ENCODE measurements around the gene SDK1.
A peak's percentile ranks its signal among the peaks of the same experiment; 100 is the strongest.

SDK1 gene

GRCh38 chr7:4288791-4289394 is 987.8 kb downstream of the SDK1 start:
- no peaks in the 10 kb centered on the region for H3K79me1 ChIP-seq (ENCODE audit: low read length)
- H2BK5ac ChIP-seq (ENCODE audit: low read depth, low read length, poor library complexity): no peak overlapping the region
- H3K36me3 ChIP-seq (ENCODE audit: control insufficient read depth in 1 of 2, insufficient read depth in 2 of 2, low read length in 2 of 2): no peaks in the 10 kb centered on the region
- H3K79me2 ChIP-seq (ENCODE audit: control insufficient read depth, insufficient read depth, low read length, poor library complexity): no peaks in the 10 kb centered on the region
- peaks cover 0 to 4% of the 10 kb centered on the region in 2 experiments for H3K4me1 ChIP-seq (ENCODE audit: control insufficient read depth in 1 of 2, insufficient read depth in 2 of 2, low read length in 2 of 2)
- H2AK5ac ChIP-seq (ENCODE audit: low read length): no peak overlapping the region
- no peaks in the 10 kb centered on the region for H3K27me3 ChIP-seq (ENCODE audit: insufficient read depth, low read length)
- H3K4me2 ChIP-seq (ENCODE audit: low read length): no peak overlapping the region
- H4K8ac ChIP-seq (ENCODE audit: low read depth, low read length): no peak overlapping the region
- no peak overlapping the region for H3K4ac ChIP-seq (ENCODE audit: low read depth, low read length)
- no peak overlapping the region for H3K14ac ChIP-seq (ENCODE audit: low read length)
- H2BK120ac ChIP-seq (ENCODE audit: insufficient read depth, low read length, poor library complexity): no peak overlapping the region
- no peak overlapping the region for H3K18ac ChIP-seq (ENCODE audit: low read length)
- H3K9me3 ChIP-seq (ENCODE audit: insufficient read depth, low read depth, low read length): peaks cover 6% of the 10 kb centered on the region
- no peak overlapping the region for H3K27ac ChIP-seq (ENCODE audit: low read depth, low read length)
- no peak overlapping the region for H3K4me3 ChIP-seq (ENCODE audit: low read depth, low read length)
- no peak overlapping the region for H3K9ac ChIP-seq (ENCODE audit: low read length)
- no peak overlapping the region for H4K91ac ChIP-seq (ENCODE audit: low read depth, low read length)
- peak; percentile 8 to 88 for DNase-seq
- H2AFZ ChIP-seq (ENCODE audit: insufficient read depth, low read length, poor library complexity): no peak overlapping the region
- no peak overlapping the region for H3K23ac ChIP-seq (ENCODE audit: low read length)
- WGBS (ENCODE audit: extremely low coverage, insufficient coverage, insufficient read length): no CpG with 5 or more reads among the region's 1 CpG
- H2BK12ac ChIP-seq (ENCODE audit: low read length): no peak overlapping the region
- no peak overlapping the region for H4K12ac ChIP-seq (ENCODE audit: low read depth, low read length)

DNA sequence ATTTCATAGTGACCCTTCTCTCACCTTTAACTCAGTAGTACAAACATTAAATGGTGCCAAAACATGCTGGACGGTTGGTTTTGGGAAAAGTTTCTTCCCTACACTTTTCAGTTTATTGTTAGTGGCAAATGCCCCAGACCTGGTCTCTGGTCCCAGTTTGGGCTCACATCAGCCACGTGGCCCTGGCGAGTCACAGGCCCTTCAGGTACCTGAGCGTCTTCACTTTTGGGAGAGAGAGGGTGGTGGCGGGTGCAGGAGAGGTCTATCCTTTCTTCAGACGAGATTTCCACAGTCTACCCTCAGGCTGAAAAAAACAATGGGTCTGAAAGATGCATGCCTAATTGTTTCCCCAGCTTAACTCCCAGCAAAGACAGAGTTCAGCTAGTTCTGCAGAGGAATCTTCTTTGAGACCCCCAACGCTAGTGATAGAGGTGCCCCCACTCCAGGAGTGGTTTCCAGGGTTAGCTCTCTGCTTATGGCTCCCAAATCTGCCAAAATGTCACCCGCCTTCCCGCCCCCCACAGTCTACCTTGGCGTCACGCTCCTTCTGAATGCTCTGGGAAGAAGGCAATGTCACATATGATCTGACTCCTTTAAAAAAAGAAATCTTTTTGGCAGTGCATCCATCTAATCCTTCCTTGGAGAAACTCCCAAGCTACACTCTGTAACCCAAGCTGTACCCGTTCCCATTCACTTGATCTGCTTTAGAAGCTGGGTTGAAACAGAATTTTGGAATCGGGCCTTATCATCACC is 996.3 kb downstream of the SDK1 start:
- no CpG with 5 or more reads among the region's 13 CpGs for WGBS (ENCODE audit: extremely low coverage, insufficient coverage, insufficient read length)
- H3K23ac ChIP-seq (ENCODE audit: low read length): no peak overlapping the region
- H3K9me3 ChIP-seq (ENCODE audit: insufficient read depth, low read depth, low read length): peaks cover 7% of the 10 kb centered on the region

DNA sequence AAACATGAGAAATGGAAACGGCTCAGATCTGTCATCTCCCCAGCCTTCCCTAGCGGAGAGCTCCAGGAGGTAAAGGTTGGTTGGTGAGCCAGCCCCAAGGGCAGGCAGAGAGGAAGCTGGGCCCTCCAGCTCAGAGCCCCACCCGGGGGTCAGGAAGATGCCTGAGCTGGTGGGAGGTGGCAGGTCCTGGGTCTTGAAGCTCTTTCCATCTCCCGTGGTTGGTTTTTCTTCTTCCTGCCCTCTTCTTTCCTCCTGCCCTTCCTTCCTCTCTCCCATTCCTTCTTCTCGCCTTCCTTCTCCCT is 996.8 kb downstream of the SDK1 start:
- Histone ChIP-seq H2AK5ac (ENCODE audit: low read length) (no peak overlapping the region), H4K91ac (ENCODE audit: low read depth, low read length) (no peak overlapping the region), H3K4me1 (ENCODE audit: control insufficient read depth in 1 of 2, insufficient read depth in 2 of 2, low read length in 2 of 2) (no peaks in the 10 kb centered on the region), H4K8ac (ENCODE audit: low read depth, low read length) (no peak overlapping the region), H2BK12ac (ENCODE audit: low read length) (no peak overlapping the region), H3K79me1 (ENCODE audit: low read length) (no peaks in the 10 kb centered on the region), H3K36me3 (ENCODE audit: control insufficient read depth in 1 of 2, insufficient read depth in 2 of 2, low read length in 2 of 2) (no peaks in the 10 kb centered on the region), H3K4me2 (ENCODE audit: low read length) (no peak overlapping the region), H3K14ac (ENCODE audit: low read length) (no peak overlapping the region), H2AFZ (ENCODE audit: insufficient read depth, low read length, poor library complexity) (no peak overlapping the region), H3K23ac (ENCODE audit: low read length) (no peak overlapping the region), H3K9me3 (ENCODE audit: insufficient read depth, low read depth, low read length) (peaks cover 6% of the 10 kb centered on the region), H4K12ac (ENCODE audit: low read depth, low read length) (no peak overlapping the region), H3K27ac (ENCODE audit: low read depth, low read length) (no peak overlapping the region), H2BK5ac (ENCODE audit: low read depth, low read length, poor library complexity) (no peak overlapping the region), H3K79me2 (ENCODE audit: control insufficient read depth, insufficient read depth, low read length, poor library complexity) (no peaks in the 10 kb centered on the region), H2BK120ac (ENCODE audit: insufficient read depth, low read length, poor library complexity) (no peak overlapping the region), H3K27me3 (ENCODE audit: insufficient read depth, low read length) (no peaks in the 10 kb centered on the region), H3K9ac (ENCODE audit: low read length) (no peak overlapping the region), H3K18ac (ENCODE audit: low read length) (no peak overlapping the region), H3K4me3 (ENCODE audit: low read depth, low read length) (no peak overlapping the region), H3K4ac (ENCODE audit: low read depth, low read length) (no peak overlapping the region)
- WGBS (ENCODE audit: extremely low coverage, insufficient coverage, insufficient read length): 91% methylated on average over 1 of the region's 5 CpGs
- DNase-seq: no peak

More for the DNA sequence above, 996.3 kb downstream of the SDK1 start:
- Histone ChIP-seq H3K4me1 (ENCODE audit: control insufficient read depth in 1 of 2, insufficient read depth in 2 of 2, low read length in 2 of 2) (no peaks in the 10 kb centered on the region), H2AK5ac (ENCODE audit: low read length) (no peak overlapping the region), H3K4me3 (ENCODE audit: low read depth, low read length) (no peak overlapping the region), H2BK120ac (ENCODE audit: insufficient read depth, low read length, poor library complexity) (no peak overlapping the region), H4K8ac (ENCODE audit: low read depth, low read length) (no peak overlapping the region), H3K14ac (ENCODE audit: low read length) (no peak overlapping the region), H3K27me3 (ENCODE audit: insufficient read depth, low read length) (no peaks in the 10 kb centered on the region), H3K4ac (ENCODE audit: low read depth, low read length) (no peak overlapping the region), H2AFZ (ENCODE audit: insufficient read depth, low read length, poor library complexity) (no peak overlapping the region), H3K9ac (ENCODE audit: low read length) (no peak overlapping the region), H3K27ac (ENCODE audit: low read depth, low read length) (no peak overlapping the region), H3K18ac (ENCODE audit: low read length) (no peak overlapping the region), H2BK12ac (ENCODE audit: low read length) (no peak overlapping the region), H3K79me2 (ENCODE audit: control insufficient read depth, insufficient read depth, low read length, poor library complexity) (no peaks in the 10 kb centered on the region), H3K79me1 (ENCODE audit: low read length) (no peaks in the 10 kb centered on the region), H4K12ac (ENCODE audit: low read depth, low read length) (no peak overlapping the region), H3K4me2 (ENCODE audit: low read length) (no peak overlapping the region), H2BK5ac (ENCODE audit: low read depth, low read length, poor library complexity) (no peak overlapping the region), H3K36me3 (ENCODE audit: control insufficient read depth in 1 of 2, insufficient read depth in 2 of 2, low read length in 2 of 2) (no peaks in the 10 kb centered on the region), H4K91ac (ENCODE audit: low read depth, low read length) (no peak overlapping the region)
- no peak for DNase-seq

DNA sequence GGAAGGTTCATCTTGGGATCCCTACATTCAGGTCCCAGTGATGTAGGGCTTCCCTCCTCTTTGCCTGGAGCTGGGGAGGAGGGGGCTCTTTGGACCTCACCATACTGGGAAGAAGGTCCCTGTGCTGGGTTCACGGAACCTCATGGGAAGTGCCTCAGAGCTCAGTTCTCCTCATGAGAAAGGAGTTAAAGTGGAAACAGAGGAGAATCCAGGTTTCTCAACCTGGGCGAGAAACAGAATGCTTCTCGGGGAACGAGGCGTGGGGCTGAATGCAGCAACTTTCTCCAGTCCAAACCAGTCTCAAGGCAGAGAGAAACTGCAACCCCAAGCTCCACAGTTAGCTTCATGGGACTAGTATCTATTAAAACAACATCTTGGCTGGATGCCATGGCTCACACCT is 998.4 kb downstream of the SDK1 start:
- Histone ChIP-seq H3K4me3 (ENCODE audit: low read depth, low read length) (no peak overlapping the region), H3K4ac (ENCODE audit: low read depth, low read length) (no peak overlapping the region), H3K79me1 (ENCODE audit: low read length) (no peaks in the 10 kb centered on the region), H3K23ac (ENCODE audit: low read length) (no peak overlapping the region), H4K12ac (ENCODE audit: low read depth, low read length) (no peak overlapping the region), H3K9me3 (ENCODE audit: insufficient read depth, low read depth, low read length) (peaks cover 4% of the 10 kb centered on the region), H4K8ac (ENCODE audit: low read depth, low read length) (no peak overlapping the region), H3K4me2 (ENCODE audit: low read length) (no peak overlapping the region), H3K18ac (ENCODE audit: low read length) (no peak overlapping the region), H3K79me2 (ENCODE audit: control insufficient read depth, insufficient read depth, low read length, poor library complexity) (no peaks in the 10 kb centered on the region), H2BK12ac (ENCODE audit: low read length) (no peak overlapping the region), H2AFZ (ENCODE audit: insufficient read depth, low read length, poor library complexity) (no peak overlapping the region), H2BK120ac (ENCODE audit: insufficient read depth, low read length, poor library complexity) (no peak overlapping the region), H4K91ac (ENCODE audit: low read depth, low read length) (no peak overlapping the region), H3K36me3 (ENCODE audit: control insufficient read depth in 1 of 2, insufficient read depth in 2 of 2, low read length in 2 of 2) (no peaks in the 10 kb centered on the region), H3K9ac (ENCODE audit: low read length) (no peak overlapping the region), H3K4me1 (ENCODE audit: control insufficient read depth in 1 of 2, insufficient read depth in 2 of 2, low read length in 2 of 2) (no peaks in the 10 kb centered on the region), H3K14ac (ENCODE audit: low read length) (no peak overlapping the region), H3K27ac (ENCODE audit: low read depth, low read length) (no peak overlapping the region), H2BK5ac (ENCODE audit: low read depth, low read length, poor library complexity) (no peak overlapping the region), H2AK5ac (ENCODE audit: low read length) (no peak overlapping the region), H3K27me3 (ENCODE audit: insufficient read depth, low read length) (no peaks in the 10 kb centered on the region)
- no peak for DNase-seq
- no CpG with 5 or more reads among the region's 5 CpGs for WGBS (ENCODE audit: extremely low coverage, insufficient coverage, insufficient read length)

Measured in trophoblast cell (in vitro differentiated cells and primary cell).